GM19043 (cell line): Measurements from ENCODE around the gene RPS21.

Experiments
- ATAC-seq: cut with Tn5 transposase; IDR thresholded peaks from one replicate; pipeline ENCODE4 v1.9.1; 2021; ENCODE audit warnings: low read depth; ENCODE audit not compliant: unreplicated experiment

The RPS21 gene

DNA sequence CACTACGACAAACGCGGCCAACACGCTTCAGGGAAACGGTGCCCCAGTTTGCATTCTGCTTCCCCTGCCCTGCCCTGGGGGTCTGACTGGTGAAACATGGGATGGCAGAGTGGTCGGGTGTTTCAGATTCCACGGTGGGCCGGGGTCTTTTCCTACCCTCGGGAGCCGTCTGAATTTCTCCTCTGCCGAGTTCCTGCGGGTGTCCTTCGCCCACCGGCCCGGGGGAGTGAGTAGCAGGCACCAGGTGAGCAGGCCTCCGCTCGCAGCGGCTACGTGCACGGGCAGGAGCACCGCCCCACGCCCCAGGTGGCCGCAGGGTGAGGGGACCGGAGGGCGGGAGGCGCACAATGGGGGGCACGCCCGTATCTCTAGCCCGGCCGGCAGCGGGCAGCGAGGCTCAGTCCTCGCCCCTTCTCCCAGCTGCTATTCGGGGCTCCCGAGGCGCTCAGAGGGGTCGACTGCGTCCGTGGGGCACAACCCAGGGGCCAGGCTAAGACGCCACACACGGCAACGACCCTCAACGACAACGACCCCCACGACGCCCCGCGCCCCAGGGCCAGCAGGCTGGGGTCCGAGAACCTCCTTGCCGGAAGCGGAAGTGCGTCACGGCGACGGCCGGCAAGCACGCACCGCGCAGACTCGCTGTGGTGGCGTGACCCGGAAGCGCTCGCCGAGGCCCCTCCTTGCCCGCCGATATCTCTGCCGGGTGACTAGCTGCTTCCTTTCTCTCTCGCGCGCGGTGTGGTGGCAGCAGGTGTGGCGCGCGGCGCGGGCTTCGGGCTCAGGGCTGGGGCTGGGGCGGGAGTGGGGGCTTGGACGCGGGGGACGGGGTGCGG lies at the start of gene RPS21:
RPS21 (plus strand) TSS at position 721 of the 836 bp plus-strand sequence. CDS start 236 bp downstream, outside the sequence.
- ATAC-seq, result peak; percentile 80

DNA sequence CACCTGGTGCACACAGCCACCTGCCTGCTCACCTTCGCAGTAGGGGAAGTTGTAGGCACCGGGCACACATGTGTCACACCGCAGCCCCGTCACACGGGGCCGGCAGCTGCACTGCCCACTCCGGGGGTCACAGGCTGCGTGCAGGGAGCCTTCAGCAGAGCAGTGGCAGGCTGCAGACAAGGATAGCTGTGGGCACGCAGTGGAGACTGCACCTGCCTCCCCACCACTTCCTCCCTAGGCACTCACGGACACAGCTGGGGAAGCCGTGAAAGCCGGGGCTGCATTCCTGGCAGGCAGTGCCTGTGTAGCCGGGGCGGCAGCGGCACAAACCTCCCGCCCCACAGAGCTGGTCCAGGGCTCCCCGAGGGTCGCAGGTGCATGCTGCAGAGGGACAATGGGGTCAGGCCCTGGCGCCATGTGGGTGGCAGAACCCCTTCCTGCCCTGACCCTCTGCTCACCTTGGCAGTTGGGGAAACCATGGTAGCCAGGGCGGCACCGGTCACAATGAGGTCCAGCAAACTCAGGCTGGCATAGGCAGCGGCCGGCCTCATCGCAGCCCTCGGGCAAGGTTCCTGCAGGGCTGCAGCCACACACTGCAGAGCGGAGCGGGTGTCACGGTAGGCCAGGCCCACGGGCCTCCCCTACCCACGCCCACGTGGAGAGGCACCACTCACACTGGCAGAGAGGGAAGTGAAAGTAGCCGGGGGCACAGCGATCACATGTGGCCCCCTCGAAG lies 49.2 kb upstream of the RPS21 start:
- peak; percentile 38 for ATAC-seq

DNA sequence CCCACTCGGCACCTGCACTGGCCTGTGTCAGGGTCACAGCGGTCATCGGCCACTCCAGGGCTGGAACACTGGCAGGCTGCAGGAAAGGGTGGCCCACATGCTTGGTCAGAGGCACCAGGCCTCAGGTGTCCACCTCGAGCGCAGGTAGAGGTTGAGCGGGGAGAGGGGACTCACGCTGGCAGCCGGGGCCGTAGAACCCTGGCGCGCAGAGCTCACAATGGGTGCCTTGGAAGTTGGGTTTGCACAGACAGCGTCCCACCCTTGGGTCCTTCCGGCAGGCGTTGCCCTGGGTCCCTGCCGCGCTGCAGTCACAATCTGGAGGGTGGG lies 48.6 kb upstream of the RPS21 start:
- ATAC-seq, result no peak

DNA sequence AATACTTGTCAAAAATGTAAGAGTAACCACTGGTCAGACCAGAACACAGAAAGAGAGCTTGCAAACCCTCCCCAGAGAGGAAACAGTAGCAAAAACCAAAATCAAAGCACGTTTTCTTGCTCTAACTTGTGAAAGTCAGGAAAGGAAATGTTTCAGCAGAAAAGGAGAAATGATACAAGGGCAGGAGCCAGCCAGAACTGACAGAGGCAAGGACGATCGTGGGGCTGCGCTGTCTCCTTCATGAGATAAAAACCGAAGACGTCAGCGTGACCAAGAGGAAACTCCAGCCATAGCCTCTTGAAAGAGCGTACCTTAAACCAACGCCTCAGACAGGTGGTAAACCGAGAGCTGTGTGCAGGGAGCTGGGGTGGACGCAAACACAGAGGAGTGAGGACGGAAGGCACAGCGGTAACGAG lies 47.2 kb upstream of the RPS21 start:
- ATAC-seq, result peak; percentile 63

DNA sequence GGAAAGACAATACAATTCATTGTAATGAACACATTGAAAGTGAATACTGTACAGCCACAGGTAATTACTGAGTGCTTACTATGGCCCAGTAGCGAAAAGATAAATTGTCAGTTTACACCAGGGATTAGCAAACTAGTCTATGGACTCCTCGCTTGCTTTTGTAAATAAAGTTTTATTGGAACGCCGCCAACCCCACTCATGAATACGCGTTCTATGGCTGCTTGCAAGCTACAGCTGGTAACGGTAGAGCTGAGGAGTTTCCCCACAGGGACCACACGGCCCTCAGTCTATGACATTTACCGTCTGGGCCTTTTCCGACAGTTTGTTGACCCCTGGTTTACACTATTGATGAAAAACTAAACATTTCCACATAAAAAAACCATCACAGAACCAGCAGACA lies 44.0 kb upstream of the RPS21 start:
- no peak for ATAC-seq

DNA sequence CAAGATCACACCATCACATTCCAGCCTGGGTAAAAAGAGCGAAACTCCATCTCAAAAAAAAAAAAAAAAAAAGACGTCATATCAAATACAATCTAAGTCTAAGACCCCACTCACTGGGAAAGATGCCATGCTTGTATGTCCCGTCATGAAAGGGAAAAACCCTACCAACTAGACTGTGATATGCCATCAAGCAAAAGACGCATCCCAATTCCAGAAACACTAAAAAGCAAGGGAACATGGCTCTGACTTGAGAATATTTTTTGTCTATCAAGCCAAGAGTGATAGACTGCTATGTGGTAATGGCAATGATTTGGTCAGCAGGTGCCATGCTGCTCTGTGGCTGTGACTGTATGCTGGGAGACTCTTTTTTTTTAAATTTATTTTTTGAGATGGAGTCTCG lies 42.8 kb upstream of the RPS21 start:
- no peak for ATAC-seq

DNA sequence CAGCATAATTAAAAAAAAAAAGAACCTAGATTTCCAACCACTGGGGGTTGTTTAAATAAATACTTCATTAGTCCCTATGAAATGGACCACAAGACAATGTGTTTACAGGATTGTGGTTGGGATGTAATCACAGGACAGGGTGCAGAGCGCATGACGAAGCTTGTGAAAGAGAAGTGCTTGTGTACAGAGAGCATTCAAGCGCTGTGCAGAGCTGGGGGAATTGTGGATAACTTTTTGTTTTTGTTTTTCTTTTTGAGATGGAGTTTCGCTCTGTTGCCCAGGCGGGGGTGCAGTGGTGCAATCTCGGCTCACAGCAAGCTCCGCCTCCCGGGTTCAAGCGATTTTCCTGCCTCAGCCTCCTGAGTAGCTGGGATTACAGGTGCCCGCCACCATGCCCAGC lies 42.1 kb upstream of the RPS21 start:
- no peak for ATAC-seq

DNA sequence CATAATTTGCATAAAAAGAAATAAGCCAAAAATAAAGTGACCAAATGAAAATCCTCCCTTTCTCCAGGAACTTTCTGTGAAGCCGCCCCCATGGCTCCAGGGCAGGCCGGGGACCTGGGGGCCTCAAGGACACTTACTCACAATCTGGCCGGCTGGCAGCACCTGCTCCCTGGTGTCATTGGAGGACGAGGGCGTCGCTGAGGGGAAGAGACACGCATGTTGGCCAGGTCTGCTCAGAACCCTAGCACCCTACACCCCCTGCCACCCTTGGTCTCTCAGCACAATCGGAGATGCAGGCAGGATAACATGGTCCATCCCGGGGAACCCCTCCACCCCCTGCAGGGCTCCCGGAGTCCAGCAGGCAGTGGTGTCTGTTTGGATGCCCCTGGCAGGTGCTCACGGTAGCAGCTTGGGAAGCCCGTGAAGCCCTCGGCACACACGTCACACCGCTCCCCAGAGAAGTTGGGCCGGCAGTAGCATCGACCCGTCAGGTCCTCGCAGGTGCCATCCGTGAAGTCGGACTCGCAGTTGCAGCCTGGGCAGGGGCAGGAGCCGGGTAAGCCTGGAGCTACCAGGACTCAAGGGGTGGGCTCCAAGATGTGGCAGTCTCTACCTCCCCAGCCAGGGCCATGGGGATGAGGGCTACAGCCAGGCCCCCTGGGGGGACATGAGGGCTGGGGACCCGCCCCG lies 41.1 kb upstream of the RPS21 start:
- no peak for ATAC-seq

DNA sequence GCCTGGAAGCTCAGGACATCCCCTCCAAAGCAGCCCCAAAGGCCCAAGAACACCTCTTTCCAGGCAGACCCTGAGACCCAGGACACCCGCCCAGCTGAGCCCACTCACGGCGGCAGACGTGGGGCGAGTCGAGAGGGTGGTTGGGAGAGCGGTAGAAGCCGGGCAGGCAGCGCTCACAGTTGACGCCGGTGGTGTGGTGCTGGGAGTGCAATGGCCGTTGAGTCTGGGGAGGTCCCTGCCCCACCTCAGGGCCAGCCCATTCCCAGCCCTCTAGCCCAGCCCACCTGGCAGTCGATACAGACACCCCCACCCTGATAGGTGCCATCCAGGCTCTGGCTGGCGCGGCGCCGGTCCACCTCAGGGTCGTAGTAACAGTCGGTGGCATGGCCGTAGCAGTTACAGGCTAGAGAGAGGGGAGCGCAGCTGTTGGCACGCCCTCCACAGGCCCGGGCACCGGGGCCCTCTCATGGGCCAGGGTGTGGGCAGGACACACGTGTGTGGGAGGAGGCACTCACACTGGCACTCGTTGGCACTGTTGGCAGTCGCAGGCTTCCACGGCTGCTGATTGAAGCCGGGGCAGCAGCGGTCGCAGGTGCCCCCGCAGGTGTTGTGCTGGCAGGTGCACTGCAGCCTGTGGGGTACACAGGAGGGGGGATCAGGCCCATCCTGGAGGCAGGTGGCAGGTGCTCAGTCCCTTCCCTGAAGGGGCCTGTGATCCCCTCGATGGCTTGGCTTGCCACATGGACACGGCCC lies 40.3 kb upstream of the RPS21 start:
- ATAC-seq, result no peak

DNA sequence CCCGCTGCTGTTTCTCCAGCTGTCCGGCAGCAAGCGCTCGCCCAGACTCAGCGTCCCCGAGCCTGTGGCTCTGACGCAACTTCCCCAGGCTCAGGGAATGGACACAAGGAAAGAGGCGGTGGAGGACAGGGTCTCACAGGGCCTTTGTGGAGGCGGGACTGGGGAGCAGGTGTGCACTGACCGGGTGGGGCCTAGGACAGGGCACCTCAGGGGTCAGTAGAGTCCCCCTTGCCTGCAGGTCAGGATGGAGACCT lies 39.8 kb upstream of the RPS21 start:
- ATAC-seq, result no peak

DNA sequence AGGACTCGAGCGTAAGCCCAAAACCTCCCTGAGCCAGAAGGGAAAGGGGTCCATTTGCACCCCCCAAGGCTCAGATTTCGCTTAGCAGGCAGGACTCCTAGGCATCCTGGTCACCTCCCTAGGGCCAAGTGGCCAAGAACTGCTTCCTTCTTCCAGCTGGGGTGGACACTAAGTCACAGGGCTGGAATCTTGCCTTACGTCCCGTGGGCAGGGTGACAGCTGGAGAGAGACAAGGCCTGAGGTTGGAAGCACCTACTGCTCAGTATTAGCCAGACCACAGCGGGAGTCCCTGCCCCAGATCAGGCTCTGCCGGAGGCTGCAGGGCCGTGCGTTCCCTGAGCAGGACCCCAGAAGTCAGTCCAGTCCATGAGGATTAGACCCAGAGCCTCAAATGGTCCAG lies 39.5 kb upstream of the RPS21 start:
- ATAC-seq, result no peak

DNA sequence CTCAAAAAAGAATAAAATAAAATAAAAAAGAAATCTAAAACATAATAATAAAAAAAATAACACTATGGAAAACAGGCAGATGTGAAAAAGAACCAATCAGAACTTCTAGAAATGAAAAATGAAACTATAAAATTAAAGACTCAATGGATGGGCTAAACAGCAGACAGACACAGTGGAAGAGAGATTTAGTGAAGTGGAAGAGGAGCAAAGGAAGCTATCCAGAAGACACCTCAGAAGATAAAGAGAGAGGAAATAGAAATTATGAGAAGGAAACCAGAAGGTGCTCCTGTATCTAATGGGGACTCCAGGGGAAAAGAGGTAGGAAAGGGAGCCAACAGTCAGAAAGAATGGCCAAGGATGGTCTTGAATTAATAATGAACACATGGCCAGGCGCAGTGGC lies 38.3 kb upstream of the RPS21 start:
- ATAC-seq, result no peak

DNA sequence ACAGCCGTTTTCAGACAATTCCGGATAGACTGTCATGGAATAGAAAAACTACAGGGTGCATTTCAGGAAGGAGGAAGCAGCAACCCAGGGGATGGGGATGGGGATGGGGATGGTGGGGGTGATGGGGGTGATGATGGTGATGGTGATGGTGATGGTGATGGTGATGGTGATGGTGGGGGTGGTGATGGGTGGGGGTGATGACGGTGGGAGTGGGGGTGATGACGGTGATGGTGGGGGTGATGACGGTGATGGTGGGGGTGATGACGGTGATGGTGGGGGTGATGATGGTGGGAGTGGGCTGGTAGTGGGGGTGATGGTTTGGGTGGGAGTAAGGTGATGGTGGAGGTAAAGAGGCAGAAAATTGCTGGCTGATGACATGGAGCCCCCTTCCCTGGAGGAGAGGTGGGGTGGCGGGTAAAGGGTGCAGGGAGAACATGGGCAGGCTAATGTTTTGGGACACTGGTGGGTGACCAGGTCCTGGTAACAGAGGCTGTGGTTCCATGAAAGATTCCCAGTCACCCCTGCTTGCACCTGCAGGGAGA lies 37.3 kb upstream of the RPS21 start:
- no peak for ATAC-seq

DNA sequence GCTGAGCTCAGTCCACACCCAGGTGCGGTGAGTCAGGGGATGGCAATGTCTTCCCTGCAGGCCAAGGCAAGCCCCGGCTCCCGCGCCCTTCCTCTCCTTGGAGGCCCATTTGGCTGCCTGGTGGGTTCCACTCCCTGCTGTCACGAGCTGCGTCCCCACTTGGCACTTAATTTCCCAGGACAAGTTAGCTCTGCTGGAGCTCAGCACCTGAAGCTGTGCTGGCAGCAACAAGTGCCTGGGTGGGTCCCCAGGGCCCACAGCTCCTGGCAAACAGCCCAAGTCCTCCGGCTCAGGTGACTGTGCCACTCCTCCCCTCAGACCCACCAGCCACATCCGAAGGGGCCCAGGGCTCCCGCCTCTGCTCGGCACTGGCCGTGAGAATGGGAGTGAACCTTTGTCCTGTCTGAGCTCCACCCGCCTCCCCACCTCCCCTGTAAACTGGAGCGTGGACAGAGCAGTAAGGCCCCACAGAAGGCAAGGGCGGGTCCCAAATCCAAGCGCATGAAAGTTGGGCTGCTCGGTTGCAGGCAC lies 36.7 kb upstream of the RPS21 start:
- no peak for ATAC-seq

DNA sequence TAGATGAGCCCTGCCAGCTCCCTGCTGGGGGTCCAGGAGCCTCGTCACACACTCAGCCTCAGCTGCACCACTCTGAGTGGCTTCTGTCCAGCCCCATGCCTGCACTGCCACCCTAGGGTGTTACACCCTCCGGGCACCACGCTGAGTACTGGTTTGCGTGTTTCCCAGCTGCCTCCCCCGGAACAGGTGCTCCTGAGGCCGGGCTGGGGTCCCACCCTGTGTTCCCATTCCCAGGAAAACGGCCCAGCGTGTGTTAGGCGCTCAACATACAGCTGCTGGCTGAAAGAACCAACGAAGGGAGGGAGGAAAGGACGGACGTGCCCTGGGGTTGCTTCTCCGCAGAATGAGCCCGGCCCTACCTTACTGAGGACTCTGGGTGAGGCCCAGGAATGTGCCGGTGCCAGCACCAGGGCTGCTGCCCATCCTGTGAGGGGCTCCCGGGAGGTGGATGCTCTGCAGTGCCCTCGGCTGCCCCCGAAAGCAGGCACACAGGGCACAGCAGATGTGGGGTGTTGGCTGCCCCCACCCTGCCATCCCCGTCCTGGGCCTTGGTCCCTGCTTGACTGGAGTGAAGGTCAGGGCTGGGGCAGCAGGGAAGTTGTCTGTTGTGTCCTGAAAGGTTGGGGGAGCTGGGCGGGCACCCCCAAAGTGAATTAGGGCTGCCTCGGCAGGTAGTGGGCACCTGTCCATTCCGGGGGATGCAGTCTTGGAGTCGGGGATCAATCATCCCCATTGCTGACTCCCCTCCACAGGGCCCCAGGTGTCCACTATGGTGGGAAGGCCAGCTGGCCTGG lies 36.1 kb upstream of the RPS21 start:
- ATAC-seq, result no peak

DNA sequence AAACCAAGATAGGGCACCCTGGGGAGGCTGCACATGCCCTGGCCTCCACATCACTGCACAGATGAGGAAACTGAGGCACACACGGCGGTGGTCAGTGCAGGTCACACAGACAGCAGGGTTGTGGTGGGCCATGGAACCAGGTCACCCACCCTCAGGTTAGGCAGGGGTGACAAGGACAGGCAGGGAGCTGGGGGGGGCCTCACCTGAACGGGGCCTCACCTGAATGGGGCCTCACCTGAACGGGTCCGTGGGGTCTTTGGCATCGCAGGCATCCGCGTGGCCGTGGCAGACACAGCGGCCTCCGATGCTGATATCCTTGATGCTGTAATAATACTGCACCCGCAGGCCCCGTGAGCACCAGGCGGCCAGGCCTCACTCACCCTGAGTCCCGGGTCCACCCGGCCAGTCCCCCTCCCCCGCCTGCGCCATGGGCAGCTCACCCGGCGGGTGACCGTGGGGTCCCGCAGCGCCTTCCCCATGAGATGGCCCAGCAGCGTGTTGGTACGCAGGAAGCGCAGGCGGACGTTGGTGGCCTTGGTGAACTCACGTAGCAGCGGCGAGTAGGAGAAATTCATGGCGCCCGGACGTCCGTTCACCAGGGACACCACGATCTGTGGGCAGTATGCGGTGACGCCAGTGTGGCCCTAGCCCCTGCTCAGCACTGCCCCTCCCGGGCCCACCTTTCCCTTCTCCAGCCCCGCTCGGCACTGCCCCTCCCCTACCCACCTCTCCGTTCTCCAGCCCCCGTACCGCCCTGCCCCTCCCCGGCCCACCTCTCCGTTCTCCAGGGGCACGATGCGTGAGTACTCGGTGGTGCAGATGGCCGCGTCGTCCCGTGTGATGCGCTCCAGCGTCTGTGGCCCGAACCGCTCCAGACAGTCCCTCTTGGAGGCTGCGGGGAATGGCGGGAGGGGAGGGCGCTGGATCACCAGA lies 35.2 kb upstream of the RPS21 start:
- ATAC-seq, result no peak

DNA sequence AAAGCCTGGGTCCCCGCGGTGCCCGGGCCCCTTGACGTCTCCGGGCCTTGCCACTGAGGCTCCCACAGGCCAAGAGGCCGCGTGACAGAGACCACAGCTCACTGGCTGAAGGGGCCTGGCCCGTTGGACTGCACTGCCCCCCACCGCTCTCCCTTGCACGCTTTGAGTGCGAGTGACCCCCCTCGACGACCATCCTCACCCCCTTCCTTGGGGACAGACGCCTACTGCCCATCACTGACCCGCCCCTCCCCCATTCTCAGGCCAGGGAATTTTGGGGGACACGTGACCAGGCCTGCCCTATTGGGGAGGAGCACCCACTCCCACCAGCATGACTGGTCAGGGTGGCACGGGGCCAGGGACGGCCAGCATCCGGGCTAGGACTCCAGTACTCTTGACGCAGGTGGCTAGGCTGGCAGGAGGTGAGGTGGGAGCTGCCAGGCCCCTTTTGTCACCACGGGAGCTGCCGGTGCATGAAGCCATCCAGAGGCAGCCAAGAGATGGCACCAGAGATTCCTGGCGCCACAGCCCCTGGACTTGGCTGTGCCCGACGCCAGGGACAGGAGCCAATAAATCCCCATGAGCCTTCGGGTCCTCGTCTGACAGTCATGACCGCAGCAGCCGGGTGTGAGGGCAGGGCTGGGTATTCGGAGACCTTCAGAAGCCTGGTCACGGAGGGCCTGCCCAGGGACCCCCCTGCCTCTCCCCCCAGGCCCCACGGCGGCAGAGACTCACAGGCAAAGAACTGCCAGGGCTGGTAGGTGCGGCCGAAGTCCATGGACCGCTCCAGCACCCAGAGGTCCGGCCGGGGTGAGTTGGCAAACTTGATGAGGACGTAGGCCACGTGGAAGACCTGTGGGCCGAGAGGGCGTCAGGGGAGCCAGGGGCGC lies 34.3 kb upstream of the RPS21 start:
- ATAC-seq, result no peak
